Neural cell (in vitro differentiated cells): Measurements from ENCODE around the gene BANP. TPM values are rescaled to one million over a fixed set of nuclear protein-coding genes. Genes with fewer than 3 reads are reported as not detected.
"Not testable (repeated sequence)": the region's sequence is repeated elsewhere in the genome, so short reads cannot be mapped to it uniquely, and the experiment has no call there.

Source experiments
- H2AFZ ChIP-seq: fragments of 200-600, 300-800 bp; sonication (generic), shearing (Covaris generic); 2 replicates; pipeline ENCODE4 v1.6.0; 2014; ENCODE audit warnings: low read depth, mild to moderate bottlenecking, antibody characterized with exemption, low read length, moderate library complexity
- H3F3A ChIP-seq: fragments of 200-600 bp; shearing (Covaris generic); 2 replicates; pipeline ENCODE4 v1.6.1; 2016; ENCODE audit warnings: mild to moderate bottlenecking, moderate library complexity, mixed read lengths, antibody characterized with exemption, low read length; ENCODE audit not compliant: insufficient read depth, poor library complexity, severe bottlenecking
- H3K27ac ChIP-seq: fragments of 200-600, 300-800 bp; sonication (generic), shearing (Covaris generic); 2 replicates; pipeline ENCODE4 v1.5.1; 2014; ENCODE audit warnings: mild to moderate bottlenecking, low read length, moderate library complexity
- H3K27me3 ChIP-seq: fragments of 300-800, 200-600 bp; sonication (generic), shearing (Covaris generic); 2 replicates; pipeline ENCODE4 v1.6.0; 2014; ENCODE audit warnings: mild to moderate bottlenecking, low read depth, low read length, moderate library complexity; ENCODE audit not compliant: insufficient read depth
- H3K36me3 ChIP-seq: fragments of 300-800, 200-600 bp; sonication (generic), shearing (Covaris generic); 2 replicates; pipeline ENCODE4 v1.5.1; 2014; ENCODE audit warnings: mild to moderate bottlenecking, antibody characterized with exemption, low read length, moderate library complexity; ENCODE audit not compliant: insufficient read depth
- H3K4me2 ChIP-seq: fragments of 300-800, 200-600 bp; sonication (generic), shearing (Covaris generic); 2 replicates; pipeline ENCODE4 v1.6.0; 2014; ENCODE audit warnings: mild to moderate bottlenecking, low read length
- H3K4me3 ChIP-seq: fragments of 300-800, 200-600 bp; sonication (generic), shearing (Covaris generic); 2 replicates; pipeline ENCODE4 v1.5.1; 2014; ENCODE audit warnings: mild to moderate bottlenecking, low read length, moderate library complexity
- H3K79me2 ChIP-seq: fragments of 200-600 bp; shearing (Covaris generic); replicated peaks from 2 replicates; pipeline ENCODE4 v1.6.0; 2014; ENCODE audit warnings: mild to moderate bottlenecking, low read length, moderate library complexity; ENCODE audit not compliant: insufficient read depth
- H3K9ac ChIP-seq: fragments of 300-800, 200-600 bp; sonication (generic), shearing (Covaris generic); 2 replicates; pipeline ENCODE4 v1.6.1; 2016; ENCODE audit warnings: mild to moderate bottlenecking, low read length, mixed read lengths
- H3K9me2 ChIP-seq: fragments of 200-600 bp; shearing (Covaris generic); 2 replicates; pipeline ENCODE4 v1.6.1; 2016; ENCODE audit warnings: mild to moderate bottlenecking, low read length, mixed read lengths; ENCODE audit not compliant: insufficient read depth
- H3K9me3 ChIP-seq: fragments of 200-600, 300-800 bp; sonication (generic), shearing (Covaris generic); 2 replicates; pipeline ENCODE4 v1.6.1; 2016; ENCODE audit warnings: mild to moderate bottlenecking, mixed run types, low read length, moderate library complexity, mixed read lengths
- H4K20me1 ChIP-seq: fragments of 200-600 bp; shearing (Covaris generic); 2 replicates; pipeline ENCODE4 v1.6.1; 2016; ENCODE audit warnings: mild to moderate bottlenecking, mixed run types; ENCODE audit not compliant: insufficient read depth
- CTCF ChIP-seq: fragments of 450-650 bp; IDR thresholded peaks from 2 replicates; pipeline ENCODE4 v1.5.1; 2014; ENCODE audit warnings: antibody characterized with exemption, mild to moderate bottlenecking, moderate library complexity; ENCODE audit not compliant: poor library complexity, severe bottlenecking
- EP300 ChIP-seq: fragments of 450-650 bp; conservative IDR thresholded peaks from 2 replicates; pipeline ENCODE4 v1.6.1; 2014; ENCODE audit warnings: antibody characterized with exemption, mild to moderate bottlenecking, moderate library complexity; ENCODE audit not compliant: poor library complexity, severe bottlenecking
- EZH2 ChIP-seq: fragments of 200-600, 300-800 bp; shearing (Covaris generic), sonication (generic); IDR thresholded peaks from 2 replicates; pipeline ENCODE4 v1.6.1; 2014; ENCODE audit warnings: antibody characterized with exemption, low read length, borderline replicate concordance, mild to moderate bottlenecking; ENCODE audit not compliant: insufficient read depth, poor library complexity, severe bottlenecking
- MXI1 ChIP-seq: fragments of 450-650 bp; conservative IDR thresholded peaks from 2 replicates; pipeline ENCODE4 v1.6.1; 2014; ENCODE audit warnings: antibody characterized with exemption, mild to moderate bottlenecking; ENCODE audit not compliant: poor library complexity, severe bottlenecking
- POLR2AphosphoS5 ChIP-seq: IDR thresholded peaks from 2 replicates; pipeline ENCODE4 v1.6.1; 2012
- RAD21 ChIP-seq: fragments of 450-650 bp; conservative IDR thresholded peaks from 2 replicates; pipeline ENCODE4 v1.6.1; 2014; ENCODE audit warnings: antibody characterized with exemption, mild to moderate bottlenecking, moderate library complexity
- REST ChIP-seq: IDR thresholded peaks from 2 replicates; pipeline ENCODE4 v1.6.1; 2012; ENCODE audit warnings: borderline replicate concordance
- SMC3 ChIP-seq: fragments of 450-650 bp; conservative IDR thresholded peaks from 2 replicates; pipeline ENCODE4 v1.6.1; 2014; ENCODE audit warnings: antibody characterized with exemption, mild to moderate bottlenecking, moderate library complexity; ENCODE audit not compliant: poor library complexity
- TAF1 ChIP-seq: IDR thresholded peaks from 2 replicates; pipeline ENCODE4 v1.6.1; 2012; ENCODE audit warnings: low read depth
- polyA plus RNA-seq: library from polyadenylated mRNA; depleted of rRNA; stranded (reverse); fragments of >200 nt; gene quantifications from 2 replicates; pipeline ENCODE4 v1.2.3, GENCODE V29; 2014

BANP gene
- polyA plus RNA-seq, 1 donor from 2014 or later: 20.6 TPM

- TF ChIP-seq EZH2 (no peak), POLR2AphosphoS5 (no peak), MXI1 (no peak), TAF1 (no peak)
Observed at GRCh38 chr16:88087517-88087877, 136.3 kb downstream of the BANP start (continued).

GRCh38 chr16:88088161-88088581, 136.9 kb downstream of the BANP start:
- Histone ChIP-seq H3K9me2 (no peaks in the 10 kb centered on the region), H3K4me3 (no peak overlapping the region), H3K27ac (no peak overlapping the region), H3K4me2 (no peak overlapping the region), H3K27me3 (no peaks in the 10 kb centered on the region), H3K36me3 (no peaks in the 10 kb centered on the region), H3K9me3 (no peaks in the 10 kb centered on the region), H2AFZ (no peak overlapping the region), H3K9ac (no peak overlapping the region), H3F3A (no peaks in the 10 kb centered on the region), H3K79me2 (no peaks in the 10 kb centered on the region), H4K20me1 (no peaks in the 10 kb centered on the region)
- no peak for TF ChIP-seq TAF1
- TF ChIP-seq EZH2: no peak
- TF ChIP-seq CTCF: no peak
- TF ChIP-seq POLR2AphosphoS5: no peak
- TF ChIP-seq SMC3: no peak
- no peak for TF ChIP-seq REST
- TF ChIP-seq MXI1: no peak
- TF ChIP-seq RAD21: no peak
- no peak for TF ChIP-seq EP300

- not testable (repeated sequence) for H3K4me3 ChIP-seq, H3K9me2 ChIP-seq, H3K9me3 ChIP-seq, H3K36me3 ChIP-seq, H3K9ac ChIP-seq, H3K79me2 ChIP-seq, H3K27ac ChIP-seq, H3K4me2 ChIP-seq, H3F3A ChIP-seq, H4K20me1 ChIP-seq, H2AFZ ChIP-seq, H3K27me3 ChIP-seq
Observed at GRCh38 chr16:88088611-88089010, 137.4 kb downstream of the BANP start.

- not testable (repeated sequence) for H4K20me1 ChIP-seq, H3K9ac ChIP-seq, H3K79me2 ChIP-seq, H2AFZ ChIP-seq, H3K9me2 ChIP-seq, H3K27me3 ChIP-seq, H3K4me2 ChIP-seq, H3K27ac ChIP-seq, H3K4me3 ChIP-seq, H3K9me3 ChIP-seq, H3F3A ChIP-seq, H3K36me3 ChIP-seq
Observed at GRCh38 chr16:88089071-88089470, 137.8 kb downstream of the BANP start.

GRCh38 chr16:88089632-88090376, 138.6 kb downstream of the BANP start:
- H3K4me3 ChIP-seq: not testable (repeated sequence)

More at GRCh38 chr16:88089632-88090376, 138.6 kb downstream of the BANP start:
- not testable (repeated sequence) for H2AFZ ChIP-seq, H3K36me3 ChIP-seq, H3K9me2 ChIP-seq, H3K4me2 ChIP-seq, H3K27ac ChIP-seq, H3K9me3 ChIP-seq, H3K9ac ChIP-seq, H4K20me1 ChIP-seq, H3K79me2 ChIP-seq, H3K27me3 ChIP-seq, H3F3A ChIP-seq
